ENCODE results near the gene IFT22.
"Not testable (repeated sequence)": the region's sequence is repeated elsewhere in the genome, so short reads cannot be mapped to it uniquely, and the experiment has no call there.

The IFT22 gene

DNA sequence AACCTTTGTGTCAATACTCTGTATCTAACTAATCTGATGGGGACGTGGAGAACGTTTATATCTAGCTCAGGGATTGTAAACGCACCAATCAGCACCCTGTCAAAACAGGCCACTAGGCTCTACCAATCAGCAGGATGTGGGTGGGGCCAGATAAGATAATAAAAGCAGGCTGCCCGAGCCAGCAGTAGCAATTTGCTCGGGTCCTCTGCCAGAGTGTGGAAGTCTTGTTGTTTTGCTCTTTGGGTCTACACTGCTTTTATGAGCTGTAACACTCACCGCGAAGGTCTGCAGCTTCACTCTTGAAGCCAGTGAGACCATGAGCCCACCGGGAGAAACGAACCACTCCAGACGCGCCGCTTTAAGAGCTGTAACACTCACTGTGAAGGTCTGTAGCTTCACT, 27.7 kb upstream of the IFT22 start:
- H3K9ac ChIP-seq (ENCODE audit: low read length) = not testable (repeated sequence)

DNA sequence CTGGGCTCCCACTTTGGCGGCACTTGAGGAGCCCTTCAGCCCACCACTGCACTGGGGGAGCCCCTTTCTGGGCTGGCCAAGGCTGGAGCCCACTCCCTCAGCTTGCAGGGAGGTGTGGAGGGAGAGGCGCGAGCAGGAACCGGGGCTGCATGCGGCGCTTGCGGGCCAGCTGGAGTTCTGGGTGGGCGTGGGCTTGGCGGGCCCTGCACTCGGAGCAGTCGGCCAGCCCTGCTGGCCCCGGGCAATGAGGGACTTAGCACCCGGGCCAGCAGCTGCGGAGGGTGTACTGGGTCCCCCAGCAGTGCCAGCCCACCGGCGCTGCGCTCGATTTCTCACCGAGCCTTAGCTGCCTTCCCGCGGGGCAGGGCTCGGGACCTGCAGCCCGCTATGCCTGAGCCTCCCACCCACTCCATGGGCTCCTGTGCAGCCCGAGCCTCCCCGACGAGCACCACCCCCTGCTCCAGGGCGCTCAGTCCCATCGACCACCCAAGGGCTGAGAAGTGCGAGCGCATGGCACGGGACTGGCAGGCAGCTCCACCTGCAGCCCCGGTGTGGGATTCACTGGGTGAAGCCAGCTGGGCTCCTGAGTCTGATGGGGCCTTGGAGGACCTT, 26.9 kb upstream of the IFT22 start:
- not testable (repeated sequence) for H3K4me1 ChIP-seq (ENCODE audit: control insufficient read depth, insufficient read depth, low read length); H3K4me3 ChIP-seq (ENCODE audit: low read depth, low read length); H3K27ac ChIP-seq (ENCODE audit: low read depth, low read length); H3K9me3 ChIP-seq (ENCODE audit: control insufficient read depth, insufficient read depth, low read depth, low read length); H3K27me3 ChIP-seq (ENCODE audit: control insufficient read depth, insufficient read depth, low read length); H3K36me3 ChIP-seq (ENCODE audit: control insufficient read depth, insufficient read depth, low read length); H3K9ac ChIP-seq (ENCODE audit: low read length)

More for the DNA sequence above, 27.7 kb upstream of the IFT22 start:
- not testable (repeated sequence) for H3K9me3 ChIP-seq (ENCODE audit: control insufficient read depth, insufficient read depth, low read depth, low read length); H3K4me1 ChIP-seq (ENCODE audit: control insufficient read depth, insufficient read depth, low read length); H3K36me3 ChIP-seq (ENCODE audit: control insufficient read depth, insufficient read depth, low read length); H3K27me3 ChIP-seq (ENCODE audit: control insufficient read depth, insufficient read depth, low read length); H3K27ac ChIP-seq (ENCODE audit: low read depth, low read length)
- peak overlapping the region; percentile 3; the same call in 1 of the 2 replicates for H3K4me3 ChIP-seq (ENCODE audit: low read depth, low read length)

- no peak overlapping the region for H3K9ac ChIP-seq (ENCODE audit: low read length)
- H3K4me3 ChIP-seq (ENCODE audit: low read depth, low read length) = no peak overlapping the region
- no peaks in the 10 kb centered on the region for H3K4me1 ChIP-seq (ENCODE audit: control insufficient read depth, insufficient read depth, low read length)
- H3K9me3 ChIP-seq (ENCODE audit: control insufficient read depth, insufficient read depth, low read depth, low read length) = no peaks in the 10 kb centered on the region
- no peak overlapping the region for H3K27ac ChIP-seq (ENCODE audit: low read depth, low read length)
- H3K27me3 ChIP-seq (ENCODE audit: control insufficient read depth, insufficient read depth, low read length) = no peaks in the 10 kb centered on the region
- H3K36me3 ChIP-seq (ENCODE audit: control insufficient read depth, insufficient read depth, low read length) = no peaks in the 10 kb centered on the region
These were observed 25.9 kb upstream of the IFT22 start for GRCh38 chr7:101347477-101347876.

DNA sequence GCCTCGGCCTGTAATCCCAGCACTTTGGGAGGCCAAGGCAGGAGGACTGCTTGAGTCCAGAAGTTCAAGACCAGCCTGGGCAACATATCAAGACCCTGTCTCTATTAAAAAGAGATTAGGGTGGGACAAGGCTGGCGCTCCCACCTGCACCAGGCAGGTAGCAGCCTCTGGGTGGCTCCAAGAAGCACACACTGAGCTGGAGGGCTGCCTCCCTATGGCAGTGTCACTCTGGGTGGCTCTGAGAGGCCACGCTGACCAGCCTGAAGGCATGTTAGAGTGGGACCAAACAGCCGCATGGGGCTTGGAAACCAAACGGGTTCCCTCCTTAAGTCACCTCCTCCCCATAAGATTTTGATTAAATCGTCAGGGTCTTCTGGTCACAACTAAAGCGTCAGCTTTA, 21.3 kb upstream of the IFT22 start:
- Histone ChIP-seq H3K27me3 (ENCODE audit: control insufficient read depth, insufficient read depth, low read length) (no peaks in the 10 kb centered on the region), H3K27ac (ENCODE audit: low read depth, low read length) (no peak overlapping the region), H3K4me3 (ENCODE audit: low read depth, low read length) (no peak overlapping the region), H3K36me3 (ENCODE audit: control insufficient read depth, insufficient read depth, low read length) (no peaks in the 10 kb centered on the region), H3K4me1 (ENCODE audit: control insufficient read depth, insufficient read depth, low read length) (no peaks in the 10 kb centered on the region), H3K9ac (ENCODE audit: low read length) (no peak overlapping the region), H3K9me3 (ENCODE audit: control insufficient read depth, insufficient read depth, low read depth, low read length) (no peaks in the 10 kb centered on the region)

GRCh38 chr7:101340379-101340778, 18.8 kb upstream of the IFT22 start:
- H3K9ac ChIP-seq (ENCODE audit: low read length) = no peak overlapping the region
- no peak overlapping the region for H3K27ac ChIP-seq (ENCODE audit: low read depth, low read length)
- H3K4me3 ChIP-seq (ENCODE audit: low read depth, low read length) = no peak overlapping the region
- no peaks in the 10 kb centered on the region for H3K9me3 ChIP-seq (ENCODE audit: control insufficient read depth, insufficient read depth, low read depth, low read length)
- H3K36me3 ChIP-seq (ENCODE audit: control insufficient read depth, insufficient read depth, low read length) = no peaks in the 10 kb centered on the region
- no peaks in the 10 kb centered on the region for H3K27me3 ChIP-seq (ENCODE audit: control insufficient read depth, insufficient read depth, low read length)
- H3K4me1 ChIP-seq (ENCODE audit: control insufficient read depth, insufficient read depth, low read length) = no peaks in the 10 kb centered on the region

GRCh38 chr7:101333912-101334311, 12.3 kb upstream of the IFT22 start:
- Histone ChIP-seq H3K4me3 (ENCODE audit: low read depth, low read length) (no peak overlapping the region), H3K36me3 (ENCODE audit: control insufficient read depth, insufficient read depth, low read length) (no peaks in the 10 kb centered on the region), H3K27me3 (ENCODE audit: control insufficient read depth, insufficient read depth, low read length) (no peaks in the 10 kb centered on the region)

DNA sequence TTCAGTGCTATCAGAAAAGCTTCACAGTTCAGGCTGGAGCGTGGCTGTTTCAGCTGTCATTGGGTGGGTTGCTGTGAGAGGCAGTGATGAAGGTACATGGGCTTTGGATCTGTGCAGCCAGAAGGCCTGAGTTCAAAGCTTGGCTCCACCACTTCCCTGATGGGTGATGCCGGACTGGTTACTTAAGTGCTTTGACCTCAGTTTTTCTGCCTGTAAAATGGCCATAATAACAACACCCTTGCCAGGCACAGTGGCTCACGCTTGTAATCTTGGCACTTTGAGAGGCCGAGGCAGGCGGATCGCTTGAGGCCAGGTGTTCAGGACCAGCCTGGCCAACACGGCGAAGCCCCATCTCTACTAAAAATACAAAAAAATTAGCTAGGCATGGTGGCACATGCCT, 10.4 kb upstream of the IFT22 start:
- no peak overlapping the region for H3K4me3 ChIP-seq (ENCODE audit: low read depth, low read length)

More at GRCh38 chr7:101333912-101334311, 12.3 kb upstream of the IFT22 start:
- Histone ChIP-seq H3K27ac (ENCODE audit: low read depth, low read length) (no peak overlapping the region), H3K9me3 (ENCODE audit: control insufficient read depth, insufficient read depth, low read depth, low read length) (no peaks in the 10 kb centered on the region), H3K4me1 (ENCODE audit: control insufficient read depth, insufficient read depth, low read length) (no peaks in the 10 kb centered on the region), H3K9ac (ENCODE audit: low read length) (no peak overlapping the region)

GRCh38 chr7:101330011-101330484, 8.4 kb upstream of the IFT22 start:
- Histone ChIP-seq H3K4me3 (ENCODE audit: low read depth, low read length) (no peak overlapping the region), H3K27ac (ENCODE audit: low read depth, low read length) (no peak overlapping the region), H3K4me1 (ENCODE audit: control insufficient read depth, insufficient read depth, low read length) (no peaks in the 10 kb centered on the region), H3K9me3 (ENCODE audit: control insufficient read depth, insufficient read depth, low read depth, low read length) (no peaks in the 10 kb centered on the region), H3K36me3 (ENCODE audit: control insufficient read depth, insufficient read depth, low read length) (no peaks in the 10 kb centered on the region), H3K9ac (ENCODE audit: low read length) (no peak overlapping the region), H3K27me3 (ENCODE audit: control insufficient read depth, insufficient read depth, low read length) (no peaks in the 10 kb centered on the region)

More for the DNA sequence above, 10.4 kb upstream of the IFT22 start:
- H3K4me1 ChIP-seq (ENCODE audit: control insufficient read depth, insufficient read depth, low read length) = no peaks in the 10 kb centered on the region
- H3K27ac ChIP-seq (ENCODE audit: low read depth, low read length) = no peak overlapping the region
- no peaks in the 10 kb centered on the region for H3K36me3 ChIP-seq (ENCODE audit: control insufficient read depth, insufficient read depth, low read length)
- no peaks in the 10 kb centered on the region for H3K27me3 ChIP-seq (ENCODE audit: control insufficient read depth, insufficient read depth, low read length)
- H3K9ac ChIP-seq (ENCODE audit: low read length) = no peak overlapping the region
- no peaks in the 10 kb centered on the region for H3K9me3 ChIP-seq (ENCODE audit: control insufficient read depth, insufficient read depth, low read depth, low read length)

- H3K36me3 ChIP-seq (ENCODE audit: control insufficient read depth, insufficient read depth, low read length) = no peaks in the 10 kb centered on the region
- no peak overlapping the region for H3K9ac ChIP-seq (ENCODE audit: low read length)
- H3K27ac ChIP-seq (ENCODE audit: low read depth, low read length) = no peak overlapping the region
- no peaks in the 10 kb centered on the region for H3K27me3 ChIP-seq (ENCODE audit: control insufficient read depth, insufficient read depth, low read length)
- H3K9me3 ChIP-seq (ENCODE audit: control insufficient read depth, insufficient read depth, low read depth, low read length) = no peaks in the 10 kb centered on the region
- H3K4me1 ChIP-seq (ENCODE audit: control insufficient read depth, insufficient read depth, low read length) = no peaks in the 10 kb centered on the region
- H3K4me3 ChIP-seq (ENCODE audit: low read depth, low read length) = no peak overlapping the region
These were observed 6.5 kb upstream of the IFT22 start for GRCh38 chr7:101328159-101328558.

DNA sequence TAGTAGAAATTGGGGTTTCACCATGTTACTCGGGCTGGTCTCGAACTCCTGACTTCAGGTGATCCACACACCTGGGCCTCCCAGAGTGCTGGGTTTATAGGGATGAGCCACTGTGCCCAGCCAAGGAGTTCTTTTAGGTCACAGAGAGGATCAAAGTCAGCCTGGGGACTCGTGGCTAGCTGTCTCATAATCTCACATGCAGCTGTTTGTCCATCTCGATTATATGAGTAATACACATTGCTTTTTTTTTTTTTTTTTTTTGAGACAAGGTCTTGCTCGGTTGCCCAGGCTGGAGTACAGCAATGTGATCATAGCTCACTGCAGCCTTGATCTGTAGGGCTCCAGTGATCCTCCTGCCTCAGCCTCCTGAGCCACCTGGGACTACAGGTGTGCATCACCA, 2.2 kb downstream of the IFT22 start:
- H3K9ac ChIP-seq (ENCODE audit: low read length) = no peak overlapping the region
- no peak overlapping the region for H3K27ac ChIP-seq (ENCODE audit: low read depth, low read length)

GRCh38 chr7:101315336-101315735, 6.3 kb downstream of the IFT22 start:
- no peaks in the 10 kb centered on the region for H3K9me3 ChIP-seq (ENCODE audit: control insufficient read depth, insufficient read depth, low read depth, low read length)
- H3K36me3 ChIP-seq (ENCODE audit: control insufficient read depth, insufficient read depth, low read length) = peaks cover 54% of the 10 kb centered on the region
- no peak overlapping the region for H3K27ac ChIP-seq (ENCODE audit: low read depth, low read length)
- H3K9ac ChIP-seq (ENCODE audit: low read length) = no peak overlapping the region
- H3K4me3 ChIP-seq (ENCODE audit: low read depth, low read length) = no peak overlapping the region
- H3K4me1 ChIP-seq (ENCODE audit: control insufficient read depth, insufficient read depth, low read length) = peaks cover 4% of the 10 kb centered on the region; the same call in 1 of the 2 replicates
- H3K27me3 ChIP-seq (ENCODE audit: control insufficient read depth, insufficient read depth, low read length) = no peaks in the 10 kb centered on the region

More for the DNA sequence above, 2.2 kb downstream of the IFT22 start:
- H3K36me3 ChIP-seq (ENCODE audit: control insufficient read depth, insufficient read depth, low read length) = peaks cover 33% of the 10 kb centered on the region
- no peaks in the 10 kb centered on the region for H3K9me3 ChIP-seq (ENCODE audit: control insufficient read depth, insufficient read depth, low read depth, low read length)
- no peak overlapping the region for H3K4me3 ChIP-seq (ENCODE audit: low read depth, low read length)
- H3K4me1 ChIP-seq (ENCODE audit: control insufficient read depth, insufficient read depth, low read length) = peaks cover 4% of the 10 kb centered on the region; the same call in 1 of the 2 replicates
- no peaks in the 10 kb centered on the region for H3K27me3 ChIP-seq (ENCODE audit: control insufficient read depth, insufficient read depth, low read length)
